Measurements from ENCODE around the gene MRPL42.
"Not testable (repeated sequence)": the region's sequence is repeated elsewhere in the genome, so short reads cannot be mapped to it uniquely, and the experiment has no call there.

Gene MRPL42

GRCh38 chr12:93549174-93549573 lies 81.9 kb downstream of the MRPL42 start:
- DNase-seq (ENCODE audit: low read depth): no peak

- no peak for DNase-seq (ENCODE audit: low read depth)
These were observed 83.7 kb downstream of the MRPL42 start for GRCh38 chr12:93550748-93551611.

GRCh38 chr12:93552427-93552826 lies 85.1 kb downstream of the MRPL42 start:
- DNase-seq (ENCODE audit: low read depth): no peak

- not testable (repeated sequence) for DNase-seq (ENCODE audit: low read depth)
These were observed 90.6 kb downstream of the MRPL42 start for GRCh38 chr12:93557879-93558278.

GRCh38 chr12:93558685-93559084 lies 91.4 kb downstream of the MRPL42 start:
- not testable (repeated sequence) for DNase-seq (ENCODE audit: low read depth)

- no peak for DNase-seq (ENCODE audit: low read depth)
These were observed 96.7 kb downstream of the MRPL42 start for GRCh38 chr12:93563807-93564538.

- no peak for DNase-seq (ENCODE audit: low read depth)
These were observed 98.4 kb downstream of the MRPL42 start for GRCh38 chr12:93565760-93566159.
